Measurements from ENCODE around the gene TUBB2B.

TUBB2B gene

GRCh38 chr6:3231247-3232016, 4.0 kb upstream of the TUBB2B start:
- peak; percentile 95 for DNase-seq

GRCh38 chr6:3230900-3231246, 3.4 kb upstream of the TUBB2B start:
- DNase-seq = peak; percentile 90

GRCh38 chr6:3230256-3230882, 2.9 kb upstream of the TUBB2B start:
- no peak for DNase-seq

- peak; percentile 90 for DNase-seq
Measured at GRCh38 chr6:3229566-3230178, 2.2 kb upstream of the TUBB2B start.

GRCh38 chr6:3228771-3229565, 1.5 kb upstream of the TUBB2B start:
- DNase-seq = peak; percentile 92

GRCh38 chr6:3228046-3228671, 706 bp upstream of the TUBB2B start:
- DNase-seq = peak; percentile 96

GRCh38 chr6:3226481-3227362, 731 bp downstream of the TUBB2B start:
- DNase-seq = peak; percentile 69

- no peak for DNase-seq
Measured at GRCh38 chr6:3226042-3226441, 1.4 kb downstream of the TUBB2B start.

GRCh38 chr6:3222506-3223038, 4.9 kb downstream of the TUBB2B start:
- DNase-seq = peak; percentile 36

- no peak for DNase-seq
Measured at GRCh38 chr6:3221578-3221977, 5.9 kb downstream of the TUBB2B start.

- DNase-seq = no peak
Measured at GRCh38 chr6:3220366-3220765, 7.1 kb downstream of the TUBB2B start.

- no peak for DNase-seq
Measured at GRCh38 chr6:3218266-3218665, 9.2 kb downstream of the TUBB2B start.

GRCh38 chr6:3217286-3217685, 10.2 kb downstream of the TUBB2B start:
- no peak for DNase-seq

- DNase-seq = no peak
Measured at GRCh38 chr6:3214898-3215297, 12.6 kb downstream of the TUBB2B start.

GRCh38 chr6:3213334-3213695, 14.1 kb downstream of the TUBB2B start:
- no peak for DNase-seq

- DNase-seq = no peak
Measured at GRCh38 chr6:3212261-3212660, 15.2 kb downstream of the TUBB2B start.

- DNase-seq = no peak
Measured at GRCh38 chr6:3211681-3212080, 15.8 kb downstream of the TUBB2B start.

GRCh38 chr6:3210024-3210610, 17.3 kb downstream of the TUBB2B start:
- no peak for DNase-seq

- DNase-seq = peak; percentile 94
Measured at GRCh38 chr6:3209114-3210023, 18.1 kb downstream of the TUBB2B start.

- no peak for DNase-seq
Measured at GRCh38 chr6:3208775-3209113, 18.7 kb downstream of the TUBB2B start.

Measured in NCI-H146 (cell line).